Daoy (cell line): ENCODE results near the gene CD84. TPM values are rescaled to one million over a fixed set of nuclear protein-coding genes. Genes with fewer than 3 reads are reported as not detected.
"Not testable (repeated sequence)": the region's sequence is repeated elsewhere in the genome, so short reads cannot be mapped to it uniquely, and the experiment has no call there.

Experiments
- DNase-seq: peaks from one replicate; pipeline ENCODE4 v3.0.0-alpha.2; 2015; ENCODE audit warnings: low read depth
- total RNA-seq: library from RNA; depleted of rRNA; stranded (reverse); fragments of >200 nt; shearing (Covaris generic); gene quantifications from 2 replicates; pipeline ENCODE4 v1.2.3, GENCODE V29; 2014; rRNA removed

CD84 gene
- total RNA-seq, 1 experiment from 2014 or later: not detected

GRCh38 chr1:160517519-160517918 lies 61.8 kb downstream of the CD84 start:
- DNase-seq: not testable (repeated sequence)

GRCh38 chr1:160515908-160516307 lies 63.4 kb downstream of the CD84 start:
- not testable (repeated sequence) for DNase-seq

- no peak for DNase-seq
These were observed 74.6 kb downstream of the CD84 start for GRCh38 chr1:160504651-160505050.

GRCh38 chr1:160503087-160503486 lies 76.2 kb downstream of the CD84 start:
- DNase-seq: no peak

- no peak for DNase-seq
These were observed 78.8 kb downstream of the CD84 start for GRCh38 chr1:160500321-160500990.

GRCh38 chr1:160499631-160500030 lies 79.7 kb downstream of the CD84 start:
- DNase-seq: no peak

GRCh38 chr1:160498301-160499065 lies 80.8 kb downstream of the CD84 start:
- DNase-seq: not testable (repeated sequence)

- no peak for DNase-seq
These were observed 83.0 kb downstream of the CD84 start for GRCh38 chr1:160496334-160496733.

GRCh38 chr1:160494620-160495019 lies 84.7 kb downstream of the CD84 start:
- DNase-seq: no peak

GRCh38 chr1:160492617-160493016 lies 86.7 kb downstream of the CD84 start:
- no peak for DNase-seq

GRCh38 chr1:160491981-160492380 lies 87.3 kb downstream of the CD84 start:
- DNase-seq: no peak

Other genes with a start within 250 kb of the CD84 start
- 137 and 168 TPM in 2 replicates for gene COPA, start 236.2 kb downstream of the CD84 start, total RNA-seq
- gene NCSTN, start 236.1 kb downstream of the CD84 start, total RNA-seq: 35.0 and 52.0 TPM in 2 replicates
- gene NHLH1, start 212.4 kb downstream of the CD84 start, total RNA-seq: not detected in 2 replicates
- 1.9 and 2.0 TPM in 2 replicates for gene VANGL2, start 178.9 kb downstream of the CD84 start, total RNA-seq
- gene SLAMF6, start 56.2 kb downstream of the CD84 start, total RNA-seq: not detected in 2 replicates
- not detected in 2 replicates for gene SLAMF1, start 67.5 kb upstream of the CD84 start, total RNA-seq
- not detected in 2 replicates for gene CD48, start 132.3 kb upstream of the CD84 start, total RNA-seq
- 0.03 and 0.91 TPM in 2 replicates for gene SLAMF7, start 159.8 kb upstream of the CD84 start, total RNA-seq
- 0.06 TPM in 1 of 2 replicates, not detected in the other for gene LY9, start 216.7 kb upstream of the CD84 start, total RNA-seq